ENCODE measurements around the gene SLC35F1. TPM values are rescaled to one million over a fixed set of nuclear protein-coding genes. Genes with fewer than 3 reads are reported as not detected.

SLC35F1 gene
- total RNA-seq, 1 experiment from 2014 or later = 4.3 TPM

- H4K20me1 ChIP-seq (ENCODE audit: control insufficient read depth, insufficient read depth, insufficient read length) = no peaks in the 10 kb centered on the region
- H2BK12ac ChIP-seq (ENCODE audit: insufficient read length, low read depth, low read length) = no peak overlapping the region
- H3K56ac ChIP-seq (ENCODE audit: insufficient read length, low read depth, low read length) = no peak overlapping the region
- no peak overlapping the region for H4K5ac ChIP-seq (ENCODE audit: insufficient read length, low read depth, low read length)
- no peaks in the 10 kb centered on the region for H3K79me1 ChIP-seq (ENCODE audit: insufficient read depth, low read depth, low read length, poor library complexity, severe bottlenecking)
- no peak overlapping the region for H2BK5ac ChIP-seq (ENCODE audit: insufficient read length, low read length)
- no peak overlapping the region for H2BK120ac ChIP-seq (ENCODE audit: low read depth, low read length, poor library complexity, severe bottlenecking)
- no peak overlapping the region for H3K18ac ChIP-seq (ENCODE audit: insufficient read length, low read depth, low read length)
- no peak overlapping the region for H3K9ac ChIP-seq (ENCODE audit: extremely low read depth, insufficient read length, low read length)
- peak overlapping the region in 2 of 3 experiments; percentile 96 to 98; a peak in 5 of 7 replicates for H3K27ac Mint-ChIP-seq
- H3K4ac ChIP-seq (ENCODE audit: low read depth, low read length) = no peak overlapping the region
- no peaks in the 10 kb centered on the region for H3K4me1 ChIP-seq (ENCODE audit: insufficient read depth, low read length)
- no peaks in the 10 kb centered on the region for H3K9me3 ChIP-seq (ENCODE audit: control insufficient read depth, low read depth, low read length)
- H3K79me2 ChIP-seq (ENCODE audit: insufficient read depth, low read length) = 0 out of 2 replicates have a peak, but pooled peaks cover 2% of the 10 kb centered on the region
- no peak overlapping the region for H4K91ac ChIP-seq (ENCODE audit: insufficient read length, low read depth, low read length)
- TF ChIP-seq, protein P1, sequence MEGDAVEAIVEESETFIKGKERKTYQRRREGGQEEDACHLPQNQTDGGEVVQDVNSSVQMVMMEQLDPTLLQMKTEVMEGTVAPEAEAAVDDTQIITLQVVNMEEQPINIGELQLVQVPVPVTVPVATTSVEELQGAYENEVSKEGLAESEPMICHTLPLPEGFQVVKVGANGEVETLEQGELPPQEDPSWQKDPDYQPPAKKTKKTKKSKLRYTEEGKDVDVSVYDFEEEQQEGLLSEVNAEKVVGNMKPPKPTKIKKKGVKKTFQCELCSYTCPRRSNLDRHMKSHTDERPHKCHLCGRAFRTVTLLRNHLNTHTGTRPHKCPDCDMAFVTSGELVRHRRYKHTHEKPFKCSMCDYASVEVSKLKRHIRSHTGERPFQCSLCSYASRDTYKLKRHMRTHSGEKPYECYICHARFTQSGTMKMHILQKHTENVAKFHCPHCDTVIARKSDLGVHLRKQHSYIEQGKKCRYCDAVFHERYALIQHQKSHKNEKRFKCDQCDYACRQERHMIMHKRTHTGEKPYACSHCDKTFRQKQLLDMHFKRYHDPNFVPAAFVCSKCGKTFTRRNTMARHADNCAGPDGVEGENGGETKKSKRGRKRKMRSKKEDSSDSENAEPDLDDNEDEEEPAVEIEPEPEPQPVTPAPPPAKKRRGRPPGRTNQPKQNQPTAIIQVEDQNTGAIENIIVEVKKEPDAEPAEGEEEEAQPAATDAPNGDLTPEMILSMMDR (conservative IDR thresholded peaks at IDR 0.05) = no peak
- H3K27me3 Mint-ChIP-seq (ENCODE audit: low read depth) = no peaks in the 10 kb centered on the region
- no CpG with 5 or more reads among the region's 3 CpGs for WGBS (ENCODE audit: extremely low coverage, insufficient read length, low lambda C conversion rate)
- no peak overlapping the region for H2BK20ac ChIP-seq (ENCODE audit: low read depth, low read length, poor library complexity, severe bottlenecking)
- peak overlapping the region; percentile 21 for H3K27ac ChIP-seq (ENCODE audit: insufficient read length, low read depth, low read length)
- H3K4me1 Mint-ChIP-seq = peaks cover 15 to 18% of the 10 kb centered on the region in 2 experiments
- H3K4me2 ChIP-seq (ENCODE audit: insufficient read depth, insufficient read length, low read length) = no peak overlapping the region
- no peak overlapping the region for H2BK15ac ChIP-seq (ENCODE audit: low read depth, low read length)
- no peak overlapping the region for H2AK5ac ChIP-seq (ENCODE audit: insufficient read length, low read length)
- no peak overlapping the region for H2AFZ ChIP-seq (ENCODE audit: low read length)
- H3K36me3 Mint-ChIP-seq (ENCODE audit: insufficient read depth in 1 of 3, low read depth in 3 of 3) = no peaks in the 10 kb centered on the region
- no peak overlapping the region for H4K8ac ChIP-seq (replicated peaks; ENCODE audit: insufficient read length, low read depth, low read length)
- DNase-seq = peak; percentile 81
- no peak overlapping the region for H3T11ph ChIP-seq (ENCODE audit: low read length)
- H3K27me3 ChIP-seq (ENCODE audit: insufficient read depth, low read length) = no peaks in the 10 kb centered on the region
- H3K23me2 ChIP-seq (ENCODE audit: insufficient read length, low read depth, low read length, poor library complexity, severe bottlenecking) = no peaks in the 10 kb centered on the region
- no peak overlapping the region for H3K23ac ChIP-seq (ENCODE audit: insufficient read length, low read depth, low read length)
- H3K9me3 Mint-ChIP-seq = no peaks in the 10 kb centered on the region
- H3K4me3 Mint-ChIP-seq = peak overlapping the region in 1 of 2 experiments; percentile 41; a peak in 1 of 5 replicates
- H3K14ac ChIP-seq (ENCODE audit: insufficient read depth, low read length) = no peak overlapping the region
These were observed 44.7 kb downstream of the SLC35F1 start for GRCh38 chr6:117951783-117952182.
